Activated CD8-positive, alpha-beta memory T cell treated with anti-CD3 and anti-CD28 coated beads, Interleukin-2, amount 50 U/mL, for 24 hours (primary cell): ENCODE data around the gene PHKB.
A peak's percentile ranks its signal among the peaks of the same experiment; 100 is the strongest.
"Not testable (repeated sequence)": the region's sequence is repeated elsewhere in the genome, so short reads cannot be mapped to it uniquely, and the experiment has no call there.

Experiments
- DNase-seq: peaks from one replicate; pipeline ENCODE4 v3.0.0-alpha.2; 2020; ENCODE audit errors: extremely low read depth

Gene PHKB

DNA sequence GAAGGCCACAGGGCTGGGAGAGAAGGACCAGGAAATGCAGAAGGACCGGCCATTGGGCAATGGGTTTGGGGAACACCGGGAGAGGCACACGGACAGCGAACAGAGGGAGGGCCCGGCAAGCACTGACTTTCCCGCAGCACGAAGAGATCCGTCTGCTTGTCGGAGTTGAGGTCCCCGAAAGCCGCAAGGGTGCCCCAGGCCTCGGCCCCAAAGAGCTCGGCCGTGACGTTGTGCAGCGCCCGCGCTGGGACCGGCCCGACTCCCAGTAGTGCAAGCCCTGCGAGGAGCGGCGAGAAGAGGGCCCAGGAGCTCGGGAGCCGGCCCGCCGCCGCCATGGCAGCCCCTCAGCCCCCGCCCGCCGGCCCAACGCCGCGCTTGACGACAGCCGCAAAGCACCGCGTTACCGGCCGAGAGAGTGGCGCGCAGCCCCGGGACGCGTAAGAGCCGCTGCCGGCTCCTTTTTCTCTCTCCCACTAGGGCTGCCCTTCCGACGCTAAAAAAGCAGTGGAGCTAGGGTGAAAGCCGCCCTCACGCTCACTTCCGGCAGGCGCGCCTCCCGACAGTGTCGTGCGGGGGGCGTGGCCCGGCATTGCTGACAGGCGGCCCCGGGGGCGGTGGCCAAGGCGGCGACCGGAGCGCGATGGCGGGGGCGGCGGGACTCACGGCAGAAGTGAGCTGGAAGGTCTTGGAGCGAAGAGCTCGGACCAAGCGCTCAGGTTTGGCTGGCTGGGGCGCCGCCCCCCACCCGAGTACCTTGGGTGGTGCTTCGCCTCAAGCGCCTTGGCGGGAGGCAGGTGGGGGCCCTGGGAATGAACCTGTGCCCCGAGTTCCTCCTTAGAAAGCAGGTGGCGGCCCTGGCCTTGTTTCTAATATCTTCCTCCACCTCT, at the start of gene PHKB, which contains the start of gene ITFG1:
TSS of gene PHKB (plus strand) at position 621 of the 887 bp plus-strand sequence. CDS start at position 641, 20 bp downstream.
TSS of gene ITFG1 (minus strand) at position 353 of the 887 bp plus-strand sequence. CDS start at position 335, 18 bp downstream.
- DNase-seq = peak; percentile 79

DNA sequence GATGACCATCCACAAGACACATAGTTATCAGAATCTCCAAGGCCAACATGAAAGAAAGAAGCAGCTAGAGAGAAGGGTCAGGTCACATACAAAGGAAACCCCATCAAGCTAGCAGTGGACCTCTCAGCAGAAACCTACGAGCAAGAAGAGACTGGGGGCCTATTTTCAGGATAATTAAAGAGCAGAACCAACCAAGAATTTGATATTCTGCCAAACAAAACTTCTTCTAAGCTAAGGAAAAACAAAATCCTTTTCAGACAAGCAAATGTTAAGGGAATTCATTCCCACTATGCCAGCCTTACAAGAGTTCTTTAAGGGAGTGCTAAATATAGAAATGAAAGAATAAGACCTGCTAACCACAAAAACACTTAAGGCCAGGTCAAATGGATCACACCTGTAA, 48.1 kb upstream of the PHKB start:
- no peak for DNase-seq

DNA sequence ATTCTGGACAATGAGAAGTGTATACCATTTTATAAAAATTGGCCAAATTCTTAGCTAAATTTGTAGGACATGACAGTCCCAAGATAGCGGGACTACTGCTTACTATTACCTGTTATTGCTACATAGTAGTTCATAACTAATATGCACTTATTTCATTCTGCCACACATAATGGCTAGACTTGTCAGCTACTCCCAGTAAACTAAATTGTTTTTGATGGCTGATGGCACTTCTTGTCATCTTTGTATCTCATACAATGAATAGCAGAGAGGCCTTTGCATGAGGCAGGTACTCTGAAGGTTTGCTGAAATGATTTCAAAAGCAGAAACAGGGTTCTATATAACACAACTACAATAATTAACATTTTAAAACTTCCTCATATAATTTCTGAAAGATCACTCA, 44.3 kb upstream of the PHKB start:
- DNase-seq = no peak

DNA sequence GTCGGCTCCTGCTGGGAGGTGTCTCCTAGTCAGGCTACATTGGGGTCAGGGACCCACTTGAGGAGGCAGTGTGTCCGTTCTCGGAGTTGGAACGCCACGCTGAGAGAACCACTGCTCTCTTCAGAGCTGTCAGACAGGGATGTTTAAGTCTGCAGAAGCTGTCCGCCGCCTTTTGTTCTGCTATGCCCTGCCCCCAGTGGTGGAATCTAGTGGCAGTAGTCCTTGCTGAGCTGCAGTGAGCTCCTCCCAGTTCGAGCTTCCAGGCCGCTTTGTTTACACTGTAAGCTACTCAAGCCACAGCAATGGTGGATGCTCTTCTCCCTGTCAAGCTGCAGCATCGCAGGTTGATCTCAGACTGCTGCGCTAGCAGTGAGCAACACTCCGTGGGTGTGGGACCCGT, 36.3 kb upstream of the PHKB start:
- DNase-seq = no peak

DNA sequence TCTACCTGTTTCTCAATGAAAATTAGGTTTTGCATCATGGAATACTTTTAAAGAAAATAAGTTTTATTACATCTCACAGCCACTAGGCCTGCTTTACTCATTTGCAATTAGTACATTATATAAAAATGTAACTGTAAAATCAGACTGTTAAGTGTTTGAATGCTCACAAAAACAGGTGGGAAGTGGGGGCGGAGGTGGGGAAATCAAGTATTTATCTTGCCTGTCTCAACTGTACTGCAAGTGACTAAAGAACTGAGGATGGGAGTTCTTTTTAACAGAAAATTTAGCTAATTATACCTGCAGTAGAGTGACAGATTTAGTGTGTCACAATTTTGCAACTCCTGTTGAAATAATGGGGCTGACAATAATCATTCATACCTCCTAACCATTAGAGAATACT, 34.3 kb upstream of the PHKB start:
- DNase-seq = no peak

DNA sequence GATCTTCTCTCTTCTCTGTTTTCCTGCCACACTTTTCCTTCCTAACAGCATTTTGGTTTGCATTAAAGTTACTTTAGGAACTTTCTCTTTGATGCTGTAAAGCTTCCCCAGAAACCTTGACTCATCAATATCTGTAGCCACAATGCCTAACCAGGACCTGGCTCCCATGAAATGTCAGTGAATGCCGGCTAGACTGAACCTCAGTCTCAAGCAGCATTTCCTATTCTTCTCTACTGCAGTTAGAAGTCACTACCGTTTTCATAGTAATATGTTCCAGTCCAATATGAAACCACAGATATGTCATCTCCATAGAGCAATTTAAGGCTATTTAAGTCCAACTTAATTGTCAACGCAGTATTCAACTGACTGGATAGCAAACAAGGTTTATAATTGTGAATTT, 29.2 kb upstream of the PHKB start:
- DNase-seq = no peak

DNA sequence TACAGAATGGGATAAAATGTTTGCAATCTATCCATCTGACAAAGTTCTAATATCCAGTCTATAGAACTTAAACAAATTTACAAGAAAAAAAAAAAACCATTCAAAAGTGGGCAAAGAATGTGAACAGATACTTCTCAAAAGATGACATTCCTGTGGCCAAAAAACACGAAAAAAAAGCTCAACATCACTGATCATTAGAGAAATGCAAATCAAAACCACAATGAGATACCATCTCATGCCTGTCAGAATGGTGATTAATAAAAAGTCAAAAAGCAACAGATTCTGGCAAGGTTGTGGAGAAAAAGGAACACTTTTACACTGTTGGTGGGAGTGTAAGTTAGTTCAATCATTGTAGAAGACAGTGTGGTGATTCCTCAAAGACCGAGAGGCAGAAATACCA, 26.9 kb upstream of the PHKB start:
- not testable (repeated sequence) for DNase-seq

DNA sequence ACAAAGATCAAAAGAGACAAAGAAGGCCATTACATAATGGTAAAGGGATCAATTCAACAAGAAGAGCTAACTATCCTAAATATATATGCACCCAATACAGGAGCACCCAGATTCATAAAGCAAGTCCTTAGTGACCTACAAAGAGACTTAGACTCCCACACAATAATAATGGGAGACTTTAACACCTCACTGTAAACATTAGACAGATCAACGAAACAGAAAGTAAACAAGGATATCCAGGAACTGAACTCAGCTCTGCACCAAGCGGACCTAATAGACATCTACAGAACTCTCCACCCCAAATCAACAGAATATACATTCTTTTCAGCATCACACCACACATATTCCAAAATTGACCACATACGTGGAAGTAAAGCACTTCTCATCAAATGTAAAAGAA, 21.1 kb upstream of the PHKB start:
- DNase-seq = not testable (repeated sequence)

DNA sequence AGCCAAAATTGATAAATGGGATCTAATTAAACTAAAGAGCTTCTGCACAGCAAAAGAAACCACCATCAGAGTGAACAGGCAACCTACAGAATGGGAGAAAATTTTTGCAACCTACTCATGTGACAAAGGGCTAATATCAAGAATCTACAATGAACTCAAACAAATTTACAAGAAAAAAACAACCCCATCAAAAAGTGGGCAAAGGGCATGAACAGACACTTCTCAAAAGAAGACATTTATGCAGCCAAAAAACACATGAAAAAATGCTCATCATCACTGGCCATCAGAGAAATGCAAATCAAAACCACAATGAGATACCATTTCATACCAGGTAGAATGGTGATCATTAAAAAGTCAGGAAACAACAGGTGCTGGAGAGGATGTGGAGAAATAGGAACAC, 18.2 kb upstream of the PHKB start:
- DNase-seq = not testable (repeated sequence)

DNA sequence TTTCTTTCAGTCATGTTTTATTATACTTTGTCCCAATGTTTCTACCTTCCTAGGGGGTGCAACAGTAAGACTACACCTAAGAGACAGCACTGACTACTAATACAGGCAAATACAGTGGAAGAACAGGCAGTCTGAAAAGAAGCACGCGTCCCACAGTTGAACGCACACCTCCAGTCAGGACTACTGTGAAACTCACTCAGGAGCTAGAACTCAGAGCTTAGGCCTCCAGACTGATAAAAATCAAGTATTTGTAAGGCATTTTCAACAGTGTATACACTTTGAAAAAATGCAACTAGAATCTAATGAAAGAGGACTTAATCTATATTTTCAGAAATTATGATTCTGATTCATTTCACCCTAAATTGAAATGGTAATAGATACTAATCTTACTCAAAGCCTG, 14.7 kb upstream of the PHKB start:
- DNase-seq = no peak

DNA sequence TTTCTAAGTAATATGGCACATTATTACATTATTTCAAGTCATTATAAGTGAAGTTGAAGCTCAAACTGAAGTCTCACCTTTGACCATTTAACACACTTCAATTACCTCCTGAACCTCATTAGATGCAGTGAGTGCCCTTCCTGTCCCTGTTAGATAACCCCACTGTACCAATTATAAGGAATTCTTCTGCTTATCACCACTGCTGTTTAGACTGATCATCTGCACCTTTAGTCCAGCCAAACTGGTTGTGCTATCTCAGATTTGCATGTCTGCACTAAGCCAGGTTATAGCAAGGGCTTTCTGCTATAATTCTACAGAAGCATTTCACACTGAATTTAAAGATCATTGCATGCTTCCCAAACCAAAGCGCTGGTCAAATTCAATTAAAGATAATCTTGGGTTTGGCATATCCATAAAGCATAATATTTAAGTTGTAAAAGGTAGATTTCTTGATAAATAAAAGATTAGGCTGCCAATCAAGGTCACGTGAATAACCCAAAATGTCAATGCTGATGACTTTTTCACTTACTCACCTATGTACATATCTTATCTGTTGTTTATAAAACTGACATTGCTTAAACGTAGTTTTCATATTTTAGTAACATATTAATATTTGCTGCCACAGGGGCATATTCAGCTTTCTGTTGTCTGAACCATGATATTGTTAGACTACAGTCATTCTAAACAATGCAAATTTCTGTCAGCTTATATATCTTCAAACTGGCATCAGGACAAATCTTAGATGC, 12.1 kb upstream of the PHKB start:
- no peak for DNase-seq

DNA sequence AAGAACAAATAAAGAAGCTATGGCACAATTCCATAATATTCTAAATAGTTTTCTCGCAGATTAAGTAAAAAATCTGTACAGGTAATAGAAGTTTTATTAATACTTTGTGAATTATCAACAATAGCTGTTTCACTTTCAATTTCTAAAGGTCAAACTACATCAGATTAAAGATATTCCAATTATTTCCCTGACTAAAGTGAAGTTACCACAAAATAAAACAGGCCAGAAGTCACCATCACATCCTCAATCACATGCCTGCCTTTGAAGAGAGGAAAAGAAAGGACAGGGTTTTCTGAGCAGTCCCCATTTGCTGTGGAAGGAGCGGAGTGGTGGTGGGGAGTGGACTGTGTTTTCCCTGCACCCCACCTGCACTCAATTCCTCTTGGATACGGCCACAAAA, 11.3 kb upstream of the PHKB start:
- DNase-seq = no peak

DNA sequence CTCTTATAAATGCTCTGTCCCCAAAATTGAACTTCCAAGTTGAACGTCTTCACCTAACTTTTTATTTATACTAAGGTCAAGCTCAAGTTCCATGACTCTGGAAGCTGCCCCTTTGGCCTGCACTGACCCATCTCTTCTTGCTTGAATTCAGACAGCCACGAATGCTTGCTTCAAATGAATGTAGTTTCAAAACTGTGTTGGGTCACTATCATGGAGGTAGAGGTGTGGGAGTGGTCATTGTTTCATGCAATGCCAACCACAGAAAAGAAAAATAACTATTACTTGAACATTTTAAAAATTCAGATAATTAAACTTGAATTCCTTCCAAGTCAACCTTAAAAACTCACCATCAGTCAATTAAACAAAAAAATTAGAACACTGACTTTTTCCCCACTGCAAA, 2.8 kb upstream of the PHKB start:
- DNase-seq = no peak

DNA sequence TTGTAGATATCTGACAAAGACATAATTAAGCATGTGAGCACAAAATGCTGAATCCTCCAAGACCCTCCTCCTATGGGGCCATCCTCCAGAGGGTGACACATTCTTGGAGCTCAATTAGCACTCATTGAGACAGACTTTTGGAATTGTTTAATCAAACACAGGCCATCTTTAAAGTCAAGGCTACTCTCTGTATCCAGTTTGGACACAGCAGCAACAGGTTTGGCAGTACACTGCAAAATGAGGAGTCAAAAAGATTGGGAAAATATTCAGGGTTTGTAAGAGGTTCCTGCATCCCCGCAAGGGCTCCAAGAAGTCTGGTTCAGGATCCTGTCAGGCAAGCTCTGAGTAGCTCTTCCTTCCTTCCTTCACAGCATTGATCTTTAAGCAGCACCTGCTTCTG, 1.5 kb upstream of the PHKB start:
- DNase-seq = no peak

DNA sequence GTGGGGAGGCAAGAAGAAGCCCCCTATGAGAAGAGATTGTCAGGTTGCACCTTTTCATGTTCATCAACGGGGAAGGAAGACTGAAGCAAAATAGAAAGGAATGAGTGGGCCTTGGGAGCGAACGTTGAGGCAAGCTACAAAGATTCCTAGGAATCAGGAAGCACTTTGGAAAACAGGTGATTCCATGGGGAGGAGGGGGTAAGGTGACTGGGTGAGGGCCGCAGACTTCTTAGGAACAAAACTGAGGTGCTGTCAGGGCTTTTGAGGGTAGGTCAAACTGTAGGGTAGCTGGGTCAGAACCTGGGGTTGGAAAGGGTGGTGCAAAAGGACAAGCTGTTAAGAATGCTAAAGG, 796 bp upstream of the PHKB start:
- DNase-seq = no peak

DNA sequence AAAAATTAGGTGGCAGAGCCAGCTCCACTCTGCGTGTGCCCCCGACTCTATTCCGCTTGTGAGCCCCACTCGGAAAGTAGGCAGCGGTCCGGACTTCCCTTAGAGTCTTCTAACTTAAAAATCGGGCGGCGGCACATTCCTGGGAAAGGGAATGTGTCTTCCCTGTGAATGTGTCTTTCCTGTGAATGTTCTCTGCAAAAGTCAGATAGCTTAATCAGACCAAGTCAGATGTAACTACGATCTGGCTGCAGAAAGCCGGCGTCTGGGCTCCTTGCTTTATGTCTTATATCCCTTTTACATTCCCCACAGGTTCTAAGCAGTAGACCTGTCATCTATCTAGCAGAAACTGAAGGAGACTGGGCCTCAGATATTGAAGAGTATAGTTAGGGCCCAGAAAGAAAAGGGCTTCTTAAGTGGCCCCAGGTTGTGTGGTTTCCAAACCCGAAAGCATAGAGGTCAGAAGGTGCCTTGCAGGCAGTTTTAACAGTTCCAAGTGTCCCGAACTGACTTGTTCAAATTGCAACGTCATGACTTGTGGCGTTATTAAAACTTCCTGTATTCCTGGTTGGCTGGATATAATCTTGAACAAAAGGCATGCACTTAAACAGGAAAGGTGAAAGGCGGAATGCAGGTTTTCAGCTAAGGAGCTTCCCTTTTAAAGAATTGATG, 601 bp downstream of the PHKB start:
- no peak for DNase-seq

DNA sequence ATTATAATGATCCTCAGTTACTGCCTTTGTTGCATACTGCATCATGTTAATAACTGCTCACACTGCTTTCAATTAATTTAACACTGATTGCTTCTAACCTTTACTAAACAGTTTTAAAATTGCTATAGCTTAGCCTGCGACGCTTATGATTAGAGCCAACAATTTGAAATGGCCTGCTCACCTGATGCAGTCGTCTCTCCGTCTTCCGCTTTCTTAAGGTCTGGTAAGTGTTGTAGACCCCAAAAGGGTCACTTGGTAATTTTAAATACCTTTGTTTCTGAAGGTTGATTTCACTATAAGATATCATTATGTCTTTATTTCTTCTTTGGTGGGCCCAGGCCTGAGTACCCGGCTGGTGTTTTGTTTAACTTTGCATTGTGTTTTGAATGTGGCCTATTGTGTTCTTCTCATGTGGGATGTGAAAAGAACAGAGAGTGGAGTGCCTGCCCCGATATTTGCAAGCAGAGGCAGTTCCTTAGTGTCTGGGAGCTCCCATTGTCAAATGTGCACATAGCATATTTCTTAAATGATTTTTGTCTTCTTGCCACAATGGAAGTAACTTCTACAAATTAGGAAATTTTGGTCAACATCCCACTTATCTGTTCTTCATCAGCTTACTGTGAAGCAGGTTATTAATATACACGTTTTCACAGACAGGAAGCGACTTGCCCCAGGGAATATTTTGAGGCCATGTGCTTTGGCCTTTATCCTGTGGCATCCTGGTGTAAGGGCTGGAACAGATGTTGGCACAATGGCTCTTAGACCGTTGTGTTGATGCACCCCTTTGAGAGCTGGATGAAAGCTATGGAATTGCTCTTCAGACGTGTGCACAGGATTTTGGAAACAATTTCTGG, 2.9 kb downstream of the PHKB start:
- no peak for DNase-seq

DNA sequence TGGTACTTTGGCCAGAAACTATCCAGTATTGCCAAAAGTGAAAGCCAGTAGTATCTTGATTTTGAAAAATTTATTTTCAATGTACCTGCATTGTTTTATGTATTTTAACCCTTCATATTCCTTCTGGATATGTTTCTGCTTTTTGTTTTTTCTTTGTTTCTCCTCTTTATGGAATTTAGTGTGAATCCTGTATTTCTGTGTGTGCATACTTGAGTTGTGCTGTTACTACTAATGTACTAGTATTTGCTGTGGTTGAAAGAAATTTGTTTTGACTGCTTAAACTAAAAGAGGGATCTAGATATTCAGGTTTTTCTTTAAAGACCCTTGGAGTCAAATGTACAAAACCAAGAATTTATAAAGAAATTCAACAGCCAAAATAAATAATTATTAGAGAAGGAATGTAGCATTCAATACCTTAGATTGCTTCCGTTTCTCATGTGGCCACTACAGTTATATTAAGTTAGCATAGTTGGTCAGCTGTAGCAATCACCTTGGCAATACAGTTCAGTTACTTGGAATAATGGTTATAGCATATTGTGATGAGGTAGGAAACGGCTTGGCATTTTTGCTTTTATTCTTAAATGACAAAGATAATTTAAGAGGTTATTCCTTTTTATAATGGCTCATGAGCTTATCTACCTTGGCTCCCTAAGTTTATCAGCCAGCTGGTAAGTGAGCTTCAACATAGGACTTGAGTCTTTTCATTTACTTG, 4.9 kb downstream of the PHKB start:
- no peak for DNase-seq

DNA sequence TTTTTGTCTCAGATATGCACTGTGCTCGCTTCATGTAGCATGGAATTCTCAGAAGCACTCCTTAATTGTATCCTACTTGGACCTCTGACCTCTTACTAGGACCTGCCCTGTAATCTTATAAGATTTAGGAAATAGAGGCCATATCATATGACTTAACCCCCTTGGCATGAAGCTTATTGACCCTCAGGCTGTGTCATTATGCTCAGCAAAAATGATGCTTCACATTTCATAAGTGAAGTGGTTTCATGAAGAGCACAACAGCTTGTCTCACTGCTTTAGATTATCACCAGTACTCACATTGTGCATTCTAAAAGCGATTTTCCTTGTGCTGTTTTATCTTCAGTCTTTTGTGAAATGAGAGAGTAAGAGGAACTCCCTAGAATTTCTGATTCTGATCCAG, 6.4 kb downstream of the PHKB start:
- no peak for DNase-seq

DNA sequence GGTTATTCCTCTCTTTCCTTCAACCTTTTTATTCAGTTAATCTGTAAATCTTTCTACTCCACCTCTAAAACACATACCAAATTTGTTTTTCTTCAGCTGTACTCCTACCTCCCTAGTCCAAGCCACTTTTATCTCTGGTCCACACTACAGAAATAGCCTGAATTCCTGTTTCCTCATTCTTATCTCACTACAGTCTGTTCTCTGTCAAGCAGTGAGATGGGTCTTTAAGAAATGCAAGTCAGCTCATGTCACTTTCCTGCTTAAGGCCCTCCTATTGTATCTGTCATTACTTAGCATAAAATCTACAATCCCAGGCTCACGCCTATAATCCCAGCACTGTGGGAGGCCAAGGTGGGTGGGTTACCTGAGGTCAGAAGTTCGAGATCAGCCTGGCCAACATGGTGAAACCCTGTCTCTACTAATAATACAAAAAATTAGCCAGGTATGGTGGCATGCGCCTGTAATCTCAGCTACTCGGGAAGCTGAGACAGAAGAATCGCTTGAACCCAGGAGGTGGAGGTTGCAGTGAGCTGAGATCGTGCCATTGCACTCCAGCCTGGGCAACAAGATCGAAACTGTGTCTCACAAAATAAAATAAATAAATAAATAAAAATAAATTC, 7.0 kb downstream of the PHKB start:
- DNase-seq = not testable (repeated sequence)

DNA sequence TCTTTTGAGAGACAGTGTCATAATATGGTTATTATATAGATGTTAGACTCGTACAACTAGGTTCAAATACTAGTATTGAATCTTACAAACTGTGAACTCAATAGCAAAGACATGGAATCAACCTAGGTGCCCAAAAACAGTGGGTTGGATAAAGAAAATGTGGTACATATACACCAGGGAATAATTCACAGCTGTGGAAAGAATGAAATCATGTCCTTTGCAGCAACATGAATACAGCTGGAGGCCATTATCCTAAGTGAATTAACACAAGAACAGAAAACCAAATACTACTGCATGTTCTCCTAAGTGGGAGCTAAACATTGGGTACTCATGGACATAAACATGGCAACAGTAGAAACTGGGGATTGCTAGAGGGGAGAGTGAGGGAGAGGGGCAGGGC, 8.1 kb downstream of the PHKB start:
- no peak for DNase-seq
